DOHH2 (cell line): ENCODE data around the gene CSNK2A1.

Experiments used
- H3F3A ChIP-seq: fragments of 200-600 bp; sonication (generic), shearing (Covaris generic); 2 replicates; pipeline ENCODE4 v1.6.0; 2016; ENCODE audit warnings: antibody characterized with exemption, mild to moderate bottlenecking; ENCODE audit not compliant: control insufficient read depth, insufficient read depth
- H3K27ac ChIP-seq: fragments of 200-600 bp; sonication (generic); 2 replicates; pipeline ENCODE4 v1.5.1; 2014; ENCODE audit warnings: low read depth, mild to moderate bottlenecking, low read length, moderate library complexity
- H3K27me3 ChIP-seq: fragments of 200-600 bp; sonication (generic); 2 replicates; pipeline ENCODE4 v1.6.1; 2014; ENCODE audit warnings: mild to moderate bottlenecking, low read length, mixed read lengths; ENCODE audit not compliant: control insufficient read depth
- H3K36me3 ChIP-seq: fragments of 200-600 bp; sonication (generic); 2 replicates; pipeline ENCODE4 v1.6.1; 2014; ENCODE audit warnings: mild to moderate bottlenecking, low read length, moderate library complexity, mixed read lengths; ENCODE audit not compliant: control insufficient read depth
- H3K4me1 ChIP-seq: fragments of 200-600 bp; sonication (generic); 2 replicates; pipeline ENCODE4 v1.6.1; 2014; ENCODE audit warnings: mild to moderate bottlenecking, low read length, mixed read lengths; ENCODE audit not compliant: control insufficient read depth
- H3K4me2 ChIP-seq: fragments of 200-600 bp; sonication (generic); 2 replicates; pipeline ENCODE4 v1.6.0; 2014; ENCODE audit warnings: mild to moderate bottlenecking, low read length, moderate library complexity
- H3K4me3 ChIP-seq: fragments of 200-600 bp; sonication (generic); 2 replicates; pipeline ENCODE4 v1.5.1; 2014; ENCODE audit warnings: mild to moderate bottlenecking, low read length, mixed read lengths
- H3K79me2 ChIP-seq: fragments of 200-600 bp; sonication (generic); 2 replicates; pipeline ENCODE4 v1.6.1; 2014; ENCODE audit warnings: mild to moderate bottlenecking, low read length, mixed read lengths; ENCODE audit not compliant: control insufficient read depth
- H3K9me2 ChIP-seq: fragments of 200-600 bp; sonication (generic); replicated peaks from 2 replicates; pipeline ENCODE4 v1.6.1; 2014; ENCODE audit warnings: mild to moderate bottlenecking, low read length, mixed read lengths; ENCODE audit not compliant: control insufficient read depth
- H3K9me3 ChIP-seq: fragments of 200-600 bp; sonication (generic); 2 replicates; pipeline ENCODE4 v1.6.1; 2014; ENCODE audit warnings: antibody characterized with exemption, low read length, mixed read lengths; ENCODE audit not compliant: control insufficient read depth, insufficient read depth
- H4K20me1 ChIP-seq: fragments of 200-600 bp; sonication (generic); 2 replicates; pipeline ENCODE4 v1.6.0; 2014; ENCODE audit warnings: low read depth, mild to moderate bottlenecking, antibody characterized with exemption, low read length, moderate library complexity; ENCODE audit not compliant: control insufficient read depth, insufficient read depth
- EZH2phosphoT487 ChIP-seq: fragments of 200-600 bp; sonication (generic); IDR thresholded peaks from 2 replicates; pipeline ENCODE4 v1.6.1; 2017; ENCODE audit warnings: borderline replicate concordance, mild to moderate bottlenecking, antibody characterized with exemption, low read length, moderate library complexity, mixed read lengths
- TF ChIP-seq, protein P1 (sequence below): fragments of 200-600 bp; sonication (generic); IDR thresholded peaks from one replicate; pipeline ENCODE4 v1.5.1; 2014; ENCODE audit warnings: antibody characterized with exemption, mild to moderate bottlenecking, low read depth, low read length; ENCODE audit not compliant: poor library complexity, severe bottlenecking

Gene CSNK2A1

DNA sequence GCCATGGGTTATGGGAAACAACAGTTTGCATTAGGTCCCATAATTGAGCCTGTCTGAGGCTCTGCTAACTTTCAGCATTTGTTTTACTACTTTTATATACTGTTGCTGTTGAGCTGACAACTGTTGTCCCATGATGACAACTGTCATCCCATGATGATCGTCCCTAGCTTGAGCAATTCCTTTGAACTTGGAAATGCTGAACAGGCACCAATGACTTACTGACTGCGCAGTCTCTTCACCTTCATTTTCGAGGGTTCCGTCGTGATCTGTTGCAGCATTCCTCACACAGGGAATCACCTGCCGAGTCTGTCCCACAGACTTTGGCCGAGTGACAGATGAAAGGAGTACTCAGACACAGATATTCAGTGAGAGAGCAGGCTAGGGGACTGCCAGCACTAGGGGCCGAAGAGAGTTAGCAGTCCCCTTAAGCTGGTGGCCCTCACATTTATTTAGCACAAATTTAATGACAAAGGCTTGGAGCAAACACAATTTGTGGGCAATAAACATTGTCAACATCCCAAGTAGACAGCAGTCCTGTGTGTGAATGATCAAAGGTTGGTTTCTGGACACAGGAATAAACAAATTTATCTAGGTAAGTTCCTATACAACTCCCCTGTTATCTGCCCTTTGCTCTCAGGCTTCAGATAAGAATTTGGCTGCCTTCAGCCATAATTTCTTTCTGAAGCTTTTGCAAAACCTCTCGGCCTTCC, 71.3 kb downstream of the CSNK2A1 start:
- TF ChIP-seq, protein P1, sequence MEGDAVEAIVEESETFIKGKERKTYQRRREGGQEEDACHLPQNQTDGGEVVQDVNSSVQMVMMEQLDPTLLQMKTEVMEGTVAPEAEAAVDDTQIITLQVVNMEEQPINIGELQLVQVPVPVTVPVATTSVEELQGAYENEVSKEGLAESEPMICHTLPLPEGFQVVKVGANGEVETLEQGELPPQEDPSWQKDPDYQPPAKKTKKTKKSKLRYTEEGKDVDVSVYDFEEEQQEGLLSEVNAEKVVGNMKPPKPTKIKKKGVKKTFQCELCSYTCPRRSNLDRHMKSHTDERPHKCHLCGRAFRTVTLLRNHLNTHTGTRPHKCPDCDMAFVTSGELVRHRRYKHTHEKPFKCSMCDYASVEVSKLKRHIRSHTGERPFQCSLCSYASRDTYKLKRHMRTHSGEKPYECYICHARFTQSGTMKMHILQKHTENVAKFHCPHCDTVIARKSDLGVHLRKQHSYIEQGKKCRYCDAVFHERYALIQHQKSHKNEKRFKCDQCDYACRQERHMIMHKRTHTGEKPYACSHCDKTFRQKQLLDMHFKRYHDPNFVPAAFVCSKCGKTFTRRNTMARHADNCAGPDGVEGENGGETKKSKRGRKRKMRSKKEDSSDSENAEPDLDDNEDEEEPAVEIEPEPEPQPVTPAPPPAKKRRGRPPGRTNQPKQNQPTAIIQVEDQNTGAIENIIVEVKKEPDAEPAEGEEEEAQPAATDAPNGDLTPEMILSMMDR = no peak
- TF ChIP-seq EZH2phosphoT487 = no peak
- H3K36me3 ChIP-seq = peaks cover 2% of the 10 kb centered on the region; the same call in 1 of the 2 replicates
- H3K4me1 ChIP-seq = no peaks in the 10 kb centered on the region
- H3K27ac ChIP-seq = no peak overlapping the region
- H3F3A ChIP-seq = no peaks in the 10 kb centered on the region
- no peaks in the 10 kb centered on the region for H4K20me1 ChIP-seq
- H3K79me2 ChIP-seq = no peaks in the 10 kb centered on the region
- H3K9me2 ChIP-seq = no peaks in the 10 kb centered on the region
- no peak overlapping the region for H3K4me2 ChIP-seq
- H3K9me3 ChIP-seq = peaks cover 12% of the 10 kb centered on the region
- H3K27me3 ChIP-seq = no peaks in the 10 kb centered on the region
- H3K4me3 ChIP-seq = no peak overlapping the region

DNA sequence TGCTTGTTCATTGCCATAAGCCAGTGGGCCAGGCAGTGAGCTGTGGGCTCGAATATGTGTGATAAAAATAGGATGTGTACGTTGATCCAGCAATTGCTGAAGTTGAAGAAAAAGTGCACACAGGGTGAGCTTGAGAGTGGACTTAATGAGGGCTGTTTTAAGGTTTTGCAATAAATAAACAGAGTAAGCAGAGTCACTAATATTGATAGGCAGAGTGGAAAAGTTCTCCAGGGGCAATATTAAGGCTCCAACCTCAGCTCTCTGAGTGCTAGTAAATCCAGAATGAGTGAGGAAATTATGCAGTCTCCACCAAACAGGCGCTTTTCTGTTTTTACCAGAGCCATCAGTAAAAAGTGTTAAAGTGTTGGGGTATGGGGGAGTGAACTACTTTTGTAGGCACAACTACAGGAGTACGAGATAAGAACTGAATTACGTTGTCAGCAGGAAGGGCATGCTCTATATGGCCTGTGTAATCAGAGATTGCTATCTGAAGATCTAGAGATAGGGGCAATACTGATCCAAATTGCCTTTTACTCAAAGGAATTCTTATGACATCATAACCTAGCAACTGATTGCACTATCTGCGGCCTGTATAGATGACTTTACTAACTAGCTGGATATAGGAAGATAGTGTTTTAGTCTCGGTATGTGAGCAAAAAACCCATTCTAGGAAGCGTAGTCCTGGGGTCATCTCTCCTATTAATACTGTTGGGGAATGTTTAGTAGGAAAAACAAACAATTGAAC, 73.7 kb downstream of the CSNK2A1 start:
- Histone ChIP-seq H3K36me3 (no peaks in the 10 kb centered on the region), H3K4me3 (no peak overlapping the region), H3F3A (no peaks in the 10 kb centered on the region), H3K4me1 (no peaks in the 10 kb centered on the region), H3K9me3 (peaks cover 13% of the 10 kb centered on the region), H3K9me2 (no peaks in the 10 kb centered on the region), H3K27me3 (no peaks in the 10 kb centered on the region), H3K4me2 (no peak overlapping the region), H3K27ac (no peak overlapping the region), H4K20me1 (no peaks in the 10 kb centered on the region), H3K79me2 (no peaks in the 10 kb centered on the region)
- TF ChIP-seq EZH2phosphoT487 = no peak
- TF ChIP-seq, protein P1 = no peak

DNA sequence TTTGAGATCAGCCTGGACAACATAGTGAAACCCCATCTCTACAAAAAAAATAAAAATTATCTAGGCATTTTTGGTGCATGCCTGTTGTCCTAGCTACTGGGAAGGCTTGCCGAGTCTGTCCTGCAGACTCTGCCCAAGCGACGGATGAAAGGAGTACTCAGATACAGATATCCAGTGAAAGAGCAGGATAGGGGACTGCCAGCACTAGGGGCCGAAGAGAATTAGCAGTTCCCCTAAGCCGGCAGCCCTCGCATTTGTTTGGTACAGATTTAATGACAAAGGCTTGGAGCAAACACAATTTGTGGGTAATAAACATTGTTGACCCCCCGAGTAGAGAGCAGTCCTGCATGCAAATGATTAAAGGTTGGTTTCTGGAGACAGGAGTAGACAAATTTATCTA, 75.8 kb downstream of the CSNK2A1 start:
- no peaks in the 10 kb centered on the region for H3K79me2 ChIP-seq
- no peaks in the 10 kb centered on the region for H3K36me3 ChIP-seq
- H3K4me2 ChIP-seq = no peak overlapping the region
- H3K9me2 ChIP-seq = no peaks in the 10 kb centered on the region
- H3K27me3 ChIP-seq = no peaks in the 10 kb centered on the region
- peaks cover 6% of the 10 kb centered on the region for H3K4me1 ChIP-seq
- no peak overlapping the region for H3K27ac ChIP-seq
- no peaks in the 10 kb centered on the region for H3F3A ChIP-seq
- TF ChIP-seq, protein P1 = no peak
- TF ChIP-seq EZH2phosphoT487 = no peak
- H3K4me3 ChIP-seq = no peak overlapping the region
- H3K9me3 ChIP-seq = peaks cover 13% of the 10 kb centered on the region
- H4K20me1 ChIP-seq = no peaks in the 10 kb centered on the region
